Measurements from ENCODE around the gene ZSCAN9. TPM values are rescaled to one million over a fixed set of nuclear protein-coding genes. Genes with fewer than 3 reads are reported as not detected.
A peak's percentile ranks its signal among the peaks of the same experiment; 100 is the strongest.

Gene ZSCAN9
- total and polyA plus RNA-seq, 2 of the 13 experiments (the other 11 are each of a cell fraction or from before 2014, with no cell fraction given): 14.6 to 17.8 TPM

- TF ChIP-seq ARID4A (CRISPR knock-in tag; IDR thresholded peaks at IDR 0.05; ENCODE audit: borderline replicate concordance) (peak; percentile 93), ZFX (CRISPR knock-in tag; IDR thresholded peaks at IDR 0.05; ENCODE audit: low read depth) (peak; percentile 100), KLF15 (CRISPR knock-in tag; IDR thresholded peaks at IDR 0.05; ENCODE audit: borderline replicate concordance) (peak; percentile 64; the same call in 1 of the 2 replicates), ZNF234 (CRISPR knock-in tag; conservative IDR thresholded peaks at IDR 0.05) (no peak), GPBP1L1 (CRISPR knock-in tag; IDR thresholded peaks at IDR 0.05) (no peak), SRF (IDR thresholded peaks at IDR 0.05; ENCODE audit: low read depth, low read length) (no peak), FUBP1 (CRISPR knock-in tag; IDR thresholded peaks at IDR 0.05; ENCODE audit: borderline replicate concordance) (no peak), CHD4 (IDR thresholded peaks at IDR 0.05; ENCODE audit: borderline replicate concordance, low read length) (no peak), FOXA3 (CRISPR knock-in tag; IDR thresholded peaks at IDR 0.05) (peak; percentile 71), ZNF775 (CRISPR knock-in tag; IDR thresholded peaks at IDR 0.05; ENCODE audit: borderline replicate concordance) (peak; percentile 85; the same call in 1 of the 2 replicates), ZNF230 (CRISPR knock-in tag; IDR thresholded peaks at IDR 0.05) (peak; percentile 84), PRDM10 (CRISPR knock-in tag; IDR thresholded peaks at IDR 0.05; ENCODE audit: low read depth) (no peak), HOXA9 (CRISPR knock-in tag; IDR thresholded peaks at IDR 0.05; ENCODE audit: borderline replicate concordance) (peak; percentile 71), ZZZ3 (CRISPR knock-in tag; IDR thresholded peaks at IDR 0.05; ENCODE audit: borderline replicate concordance) (peak; percentile 87; the same call in 1 of the 2 replicates), ZNF883 (CRISPR knock-in tag; IDR thresholded peaks at IDR 0.05; ENCODE audit: not compliant biosample characterization) (peak; percentile 95), JUN (CRISPR knock-in tag; IDR thresholded peaks at IDR 0.05) (peak; percentile 43; the same call in 1 of the 2 replicates), MIER3 (CRISPR knock-in tag; IDR thresholded peaks at IDR 0.05; ENCODE audit: borderline replicate concordance) (0 out of 2 replicates have a peak, but pooled peaks have one; percentile 27)
These were observed 42.1 kb downstream of the ZSCAN9 start, which contains the start of gene ZSCAN26 (continued) for GRCh38 chr6:28266962-28267694.
